Muscle layer of duodenum (tissue), 2 donors: Measurements from ENCODE around the gene CAPN13.

Experiments used
- H3K27ac ChIP-seq: one replicate; pipeline ENCODE4 v1.7.0; 2013; ENCODE audit warnings: mild to moderate bottlenecking, low read length
- H3K27me3 ChIP-seq: one replicate; pipeline ENCODE4 v1.7.0; 2013; ENCODE audit warnings: low read depth, mild to moderate bottlenecking, control low read depth, low read length
- H3K36me3 ChIP-seq, 2 donors: one replicate each; pipeline ENCODE4 v1.7.0; 2013; ENCODE audit warnings: low read length in 2 of 2, control low read depth in 1 of 2, mild to moderate bottlenecking in 1 of 2; ENCODE audit not compliant: insufficient read depth in 2 of 2, control insufficient read depth in 1 of 2
- H3K4me1 ChIP-seq, 2 donors: one replicate each; pipeline ENCODE4 v1.7.0; 2013; ENCODE audit warnings: low read length in 2 of 2, mild to moderate bottlenecking in 2 of 2, control low read depth in 1 of 2, moderate library complexity in 1 of 2; ENCODE audit not compliant: insufficient read depth in 2 of 2, control insufficient read depth in 1 of 2
- H3K4me3 ChIP-seq, 2 donors: one replicate each; pipeline ENCODE4 v1.7.0; 2013; ENCODE audit warnings: low read length in 2 of 2, low read depth in 1 of 2, mild to moderate bottlenecking in 1 of 2
- H3K9me3 ChIP-seq, 2 donors: one replicate each; pipeline ENCODE4 v1.7.0; 2013; ENCODE audit warnings: low read length in 2 of 2, control low read depth in 1 of 2, mild to moderate bottlenecking in 1 of 2; ENCODE audit not compliant: control insufficient read depth in 1 of 2
- donor health status: healthy.

Gene CAPN13

GRCh38 chr2:30692829-30693275 is 114.4 kb downstream of the CAPN13 start:
- H3K4me3 ChIP-seq: no peak overlapping the region
- no peaks in the 10 kb centered on the region for H3K9me3 ChIP-seq
- H3K36me3 ChIP-seq: no peaks in the 10 kb centered on the region
- H3K4me1 ChIP-seq: peaks cover 0 to 15% of the 10 kb centered on the region in 2 donors
- H3K27me3 ChIP-seq: no peaks in the 10 kb centered on the region
- no peak overlapping the region for H3K27ac ChIP-seq

- no peak overlapping the region for H3K4me3 ChIP-seq
- no peaks in the 10 kb centered on the region for H3K9me3 ChIP-seq
- H3K27ac ChIP-seq: no peak overlapping the region
- H3K36me3 ChIP-seq: no peaks in the 10 kb centered on the region
- peaks cover 0 to 15% of the 10 kb centered on the region in 2 donors for H3K4me1 ChIP-seq
- no peaks in the 10 kb centered on the region for H3K27me3 ChIP-seq
Measured at GRCh38 chr2:30691948-30692828, 115.1 kb downstream of the CAPN13 start.

GRCh38 chr2:30691091-30691947 is 115.9 kb downstream of the CAPN13 start:
- Histone ChIP-seq H3K9me3 (no peaks in the 10 kb centered on the region), H3K27me3 (no peaks in the 10 kb centered on the region), H3K36me3 (no peaks in the 10 kb centered on the region), H3K4me1 (peaks cover 0 to 15% of the 10 kb centered on the region in 2 donors), H3K4me3 (no peak overlapping the region), H3K27ac (no peak overlapping the region)

DNA sequence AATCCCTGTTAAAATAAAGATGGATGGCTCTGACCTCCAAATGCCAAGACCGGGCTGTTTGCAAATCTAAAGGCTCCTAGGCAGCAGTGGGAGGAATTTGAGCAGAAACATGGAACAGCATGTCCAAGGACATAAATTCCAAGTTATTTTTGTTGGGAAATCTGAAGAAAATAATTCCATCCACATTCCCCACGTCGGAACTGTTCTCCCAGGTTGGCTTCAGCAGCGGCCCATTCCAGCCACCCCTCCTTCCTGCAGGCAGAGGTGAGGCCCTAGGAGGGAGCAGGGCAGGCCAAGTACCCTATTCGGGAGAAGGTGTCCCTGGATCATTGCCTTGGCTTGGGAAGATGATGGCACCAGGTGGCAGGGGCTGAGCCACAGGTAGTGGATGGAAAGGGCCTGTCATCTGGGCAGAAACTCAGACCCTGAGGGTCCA is 117.1 kb downstream of the CAPN13 start:
- no peaks in the 10 kb centered on the region for H3K27me3 ChIP-seq
- peaks cover 0 to 14% of the 10 kb centered on the region in 2 donors for H3K4me1 ChIP-seq
- H3K9me3 ChIP-seq: no peaks in the 10 kb centered on the region
- H3K27ac ChIP-seq: no peak overlapping the region
- H3K4me3 ChIP-seq: no peak overlapping the region
- no peaks in the 10 kb centered on the region for H3K36me3 ChIP-seq

GRCh38 chr2:30689496-30690125 is 117.6 kb downstream of the CAPN13 start:
- H3K4me3 ChIP-seq: no peak overlapping the region
- peaks cover 0 to 8% of the 10 kb centered on the region in 2 donors for H3K4me1 ChIP-seq
- no peaks in the 10 kb centered on the region for H3K9me3 ChIP-seq
- no peaks in the 10 kb centered on the region for H3K36me3 ChIP-seq
- H3K27me3 ChIP-seq: no peaks in the 10 kb centered on the region
- H3K27ac ChIP-seq: no peak overlapping the region

DNA sequence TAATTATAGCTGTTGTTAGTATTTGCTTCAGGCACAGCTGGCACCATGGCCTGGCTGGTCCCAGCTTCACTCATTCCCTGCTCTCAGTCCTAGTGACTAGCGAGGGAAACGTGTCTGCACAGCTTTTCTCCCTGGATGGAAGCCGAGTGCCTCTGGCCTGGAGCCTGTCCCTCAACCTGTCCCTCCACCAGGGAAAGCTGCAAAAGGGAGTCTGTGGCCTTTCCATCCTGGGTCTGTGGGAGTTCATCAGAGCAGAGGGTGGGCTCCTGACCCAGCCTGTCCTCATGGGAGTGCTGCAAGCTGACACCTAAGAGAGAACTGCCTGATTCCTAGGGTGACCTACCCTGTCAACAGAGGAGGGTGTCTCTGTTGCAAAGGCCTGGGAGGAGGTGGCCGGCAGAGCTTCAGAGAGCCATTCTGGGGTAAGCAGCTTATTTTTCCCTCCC is 118.3 kb downstream of the CAPN13 start:
- Histone ChIP-seq H3K9me3 (no peaks in the 10 kb centered on the region), H3K36me3 (no peaks in the 10 kb centered on the region), H3K4me1 (peaks cover 0 to 6% of the 10 kb centered on the region in 2 donors), H3K27me3 (no peaks in the 10 kb centered on the region), H3K27ac (no peak overlapping the region), H3K4me3 (no peak overlapping the region)

- Histone ChIP-seq H3K9me3 (no peaks in the 10 kb centered on the region), H3K27me3 (no peaks in the 10 kb centered on the region), H3K4me3 (no peak overlapping the region), H3K27ac (no peak overlapping the region), H3K4me1 (peaks cover 0 to 6% of the 10 kb centered on the region in 2 donors), H3K36me3 (no peaks in the 10 kb centered on the region)
Measured at GRCh38 chr2:30686669-30687068, 120.6 kb downstream of the CAPN13 start.

GRCh38 chr2:30686000-30686399 is 121.2 kb downstream of the CAPN13 start:
- H3K27ac ChIP-seq: no peak overlapping the region

GRCh38 chr2:30684996-30685395 is 122.2 kb downstream of the CAPN13 start:
- no peaks in the 10 kb centered on the region for H3K9me3 ChIP-seq
- no peaks in the 10 kb centered on the region for H3K36me3 ChIP-seq
- no peak overlapping the region for H3K27ac ChIP-seq
- no peak overlapping the region for H3K4me3 ChIP-seq
- no peaks in the 10 kb centered on the region for H3K27me3 ChIP-seq
- peaks cover 0 to 6% of the 10 kb centered on the region in 2 donors for H3K4me1 ChIP-seq

More at GRCh38 chr2:30686000-30686399, 121.2 kb downstream of the CAPN13 start:
- no peaks in the 10 kb centered on the region for H3K36me3 ChIP-seq
- H3K4me3 ChIP-seq: no peak overlapping the region
- no peaks in the 10 kb centered on the region for H3K27me3 ChIP-seq
- H3K9me3 ChIP-seq: no peaks in the 10 kb centered on the region
- H3K4me1 ChIP-seq: peaks cover 0 to 6% of the 10 kb centered on the region in 2 donors

DNA sequence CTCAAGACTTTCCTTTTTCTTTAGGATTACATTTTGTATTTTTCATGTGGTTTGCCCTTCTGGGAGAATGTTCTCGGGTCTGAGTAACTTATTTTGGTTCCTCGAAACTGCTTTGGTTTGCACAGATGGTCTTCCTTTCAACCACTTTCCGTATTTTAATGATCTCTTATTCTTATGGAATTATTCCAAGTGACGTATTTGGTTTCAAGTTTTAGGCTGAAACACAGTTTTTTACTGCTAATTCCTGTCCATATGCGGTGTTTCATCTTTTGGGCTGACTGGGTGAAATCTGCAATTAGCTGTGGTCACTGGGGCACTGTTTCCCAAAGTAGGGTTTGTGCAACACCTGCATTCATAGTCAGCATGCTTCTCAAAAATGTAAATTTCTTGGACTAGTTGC is 122.7 kb downstream of the CAPN13 start:
- H3K27me3 ChIP-seq: no peaks in the 10 kb centered on the region
- H3K4me3 ChIP-seq: no peak overlapping the region
- peaks cover 0 to 6% of the 10 kb centered on the region in 2 donors for H3K4me1 ChIP-seq
- no peak overlapping the region for H3K27ac ChIP-seq
- no peaks in the 10 kb centered on the region for H3K36me3 ChIP-seq
- no peaks in the 10 kb centered on the region for H3K9me3 ChIP-seq

DNA sequence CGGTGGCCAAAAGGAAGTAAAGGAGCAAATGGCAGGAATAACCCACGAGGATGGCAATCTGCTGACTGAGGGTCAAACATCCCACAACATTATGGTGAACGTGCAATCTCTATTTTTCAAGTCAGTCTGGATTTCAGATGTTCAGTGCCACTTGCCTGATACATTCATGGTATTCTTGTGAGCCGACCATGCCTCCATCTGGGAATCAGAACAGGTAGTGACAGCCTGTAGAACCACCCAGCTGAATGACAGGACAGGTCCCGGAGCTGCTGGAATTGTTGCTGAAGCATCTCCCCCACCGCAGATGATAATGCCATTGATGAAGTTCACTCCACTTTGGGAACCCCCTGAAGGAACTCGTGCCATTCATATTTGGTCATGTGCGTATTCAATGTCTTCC is 123.2 kb downstream of the CAPN13 start:
- Histone ChIP-seq H3K4me3 (no peak overlapping the region), H3K4me1 (peaks cover 0 to 1% of the 10 kb centered on the region in 2 donors), H3K36me3 (no peaks in the 10 kb centered on the region), H3K9me3 (no peaks in the 10 kb centered on the region), H3K27me3 (no peaks in the 10 kb centered on the region), H3K27ac (no peak overlapping the region)
